Activated gamma-delta T cell treated with Interleukin-2 at 50 U/mL for 16 hours (primary cell): ENCODE measurements around the gene SUCLG2.
"Not testable (repeated sequence)": the region's sequence is repeated elsewhere in the genome, so short reads cannot be mapped to it uniquely, and the experiment has no call there.

Experiments
- DNase-seq: peaks from one replicate; pipeline ENCODE4 v3.0.0-alpha.2; 2020

The SUCLG2 gene

DNA sequence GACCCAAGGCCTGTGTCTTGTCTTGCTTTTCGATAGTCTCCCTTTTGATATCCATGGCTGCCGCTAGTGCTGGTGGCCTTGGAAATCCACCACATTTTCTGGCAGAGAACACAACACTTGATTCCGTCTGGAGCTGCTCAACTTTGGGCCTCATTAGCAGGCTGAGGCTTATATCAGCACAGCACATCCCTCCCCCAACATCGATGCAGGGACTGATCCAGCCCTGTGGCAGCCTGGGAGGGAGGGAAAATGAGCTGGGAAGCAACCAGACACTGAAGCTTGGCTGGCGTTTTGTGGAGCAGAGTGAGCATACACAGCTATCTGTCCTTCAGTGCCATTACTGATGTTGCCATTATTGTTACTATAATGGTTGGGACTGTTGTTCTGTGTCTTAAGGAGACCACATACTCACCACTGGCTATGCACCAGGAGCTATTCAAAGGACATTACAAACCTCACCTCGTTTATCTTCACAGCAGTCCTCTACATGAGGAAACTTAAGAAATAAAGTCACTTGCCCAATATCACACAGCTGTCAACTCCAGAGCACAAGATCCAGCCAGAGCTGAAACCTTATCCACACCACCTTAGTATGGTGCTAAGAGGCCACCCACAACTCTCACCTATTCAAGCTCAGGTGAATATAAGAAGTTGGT is 102.9 kb downstream of the SUCLG2 start:
- no peak for DNase-seq

DNA sequence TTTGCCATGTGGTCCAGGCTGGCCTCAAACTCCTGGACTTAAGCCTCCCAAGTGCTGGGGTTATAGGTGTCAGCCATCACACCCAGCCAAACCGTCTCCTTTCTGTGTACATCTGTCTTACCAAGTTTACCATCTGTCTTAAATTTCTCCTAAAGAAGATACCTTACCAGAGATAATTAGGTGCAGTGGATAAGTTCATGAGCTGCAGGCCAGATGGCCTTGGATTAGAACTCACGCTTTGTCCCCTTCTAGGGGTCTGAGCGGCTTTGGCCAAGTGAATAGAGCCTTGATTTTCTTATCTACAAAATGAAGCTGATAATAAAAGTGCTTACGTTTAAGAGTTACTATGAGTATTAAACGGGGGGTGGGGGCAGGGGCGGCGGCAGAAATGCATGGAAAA is 103.9 kb downstream of the SUCLG2 start:
- no peak for DNase-seq

DNA sequence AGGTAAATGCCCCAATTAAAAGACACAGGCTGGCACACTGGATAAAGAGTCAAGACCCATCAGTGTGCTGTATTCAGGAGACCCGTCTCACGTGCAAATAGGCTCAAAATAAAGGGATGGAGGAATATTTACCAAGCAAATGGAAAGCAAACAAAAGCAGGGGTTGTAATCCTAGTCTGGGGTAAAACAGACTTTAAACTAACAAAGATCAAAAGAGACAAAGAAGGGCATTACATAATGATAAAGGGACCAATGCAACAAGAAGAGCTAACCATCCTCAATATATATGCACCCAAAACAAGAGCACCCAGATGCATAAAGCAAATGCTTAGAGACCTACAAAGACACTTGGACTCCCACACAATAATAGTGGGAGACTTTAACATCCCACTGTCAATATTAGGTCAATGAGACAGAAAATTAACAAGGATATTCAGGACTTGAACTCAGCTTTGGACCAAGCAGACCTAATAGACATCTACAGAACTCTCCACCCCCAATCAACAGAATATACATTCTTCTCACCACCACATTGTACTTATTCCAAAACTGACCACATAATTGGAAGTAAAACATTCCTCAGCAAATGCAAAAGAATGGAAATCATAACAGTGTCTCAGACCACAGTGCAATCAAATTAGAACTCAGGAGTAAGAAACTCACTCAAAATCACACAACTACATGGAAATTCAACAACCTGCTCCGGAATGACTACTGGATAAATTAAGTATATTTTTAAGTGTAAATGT is 111.7 kb downstream of the SUCLG2 start:
- not testable (repeated sequence) for DNase-seq

DNA sequence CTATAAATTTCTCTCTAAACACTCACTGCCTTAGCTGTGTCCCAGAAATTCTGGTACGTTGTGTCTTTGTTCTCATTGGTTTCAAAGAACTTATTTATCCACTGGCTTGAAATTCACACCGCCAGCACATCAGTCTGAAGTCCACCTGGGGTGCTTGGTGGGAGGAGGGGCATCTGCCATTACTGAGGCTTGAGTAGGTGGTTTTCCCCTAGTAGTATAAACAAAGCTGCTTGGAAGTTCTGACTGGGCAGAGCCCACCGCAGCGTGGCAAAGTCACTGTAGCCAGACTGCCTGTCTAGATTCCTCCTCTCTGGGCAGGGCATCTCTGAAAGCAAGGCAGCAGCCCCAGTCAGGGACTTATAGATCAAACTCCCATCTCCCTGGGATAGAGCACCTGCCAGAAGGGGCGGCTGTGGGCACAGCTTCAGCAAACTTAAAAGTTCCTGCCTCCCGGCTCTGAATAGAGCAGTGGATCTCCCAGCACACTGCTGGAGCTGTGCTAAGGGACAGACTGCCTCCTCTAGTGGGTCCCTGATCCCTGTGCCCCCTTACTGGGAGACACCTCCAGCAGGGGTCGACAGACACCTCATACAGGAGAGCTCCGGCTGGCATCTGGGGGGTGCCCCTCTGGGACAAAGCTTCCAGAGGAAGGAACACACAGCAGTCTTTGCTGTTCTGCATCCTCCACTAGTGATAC is 114.1 kb downstream of the SUCLG2 start:
- DNase-seq, result no peak

DNA sequence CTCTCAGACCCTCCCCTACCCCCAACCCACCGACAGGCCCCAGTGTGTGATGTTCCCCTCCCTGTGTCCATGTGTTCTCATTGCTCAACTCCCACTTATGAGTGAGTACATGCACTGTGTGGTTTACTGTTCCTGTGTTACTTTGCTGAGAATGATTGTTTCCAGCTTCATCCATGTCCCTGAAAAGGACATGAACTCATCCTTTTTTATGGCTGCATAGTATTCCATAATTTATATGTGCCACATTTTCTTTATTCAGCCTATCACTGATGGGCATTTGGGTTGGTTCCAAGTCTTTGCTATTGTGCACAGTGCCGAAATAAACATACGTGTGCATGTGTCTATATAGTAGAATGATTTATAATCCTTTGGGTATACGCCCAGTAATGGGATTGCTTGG is 117.2 kb downstream of the SUCLG2 start:
- DNase-seq, result not testable (repeated sequence)

DNA sequence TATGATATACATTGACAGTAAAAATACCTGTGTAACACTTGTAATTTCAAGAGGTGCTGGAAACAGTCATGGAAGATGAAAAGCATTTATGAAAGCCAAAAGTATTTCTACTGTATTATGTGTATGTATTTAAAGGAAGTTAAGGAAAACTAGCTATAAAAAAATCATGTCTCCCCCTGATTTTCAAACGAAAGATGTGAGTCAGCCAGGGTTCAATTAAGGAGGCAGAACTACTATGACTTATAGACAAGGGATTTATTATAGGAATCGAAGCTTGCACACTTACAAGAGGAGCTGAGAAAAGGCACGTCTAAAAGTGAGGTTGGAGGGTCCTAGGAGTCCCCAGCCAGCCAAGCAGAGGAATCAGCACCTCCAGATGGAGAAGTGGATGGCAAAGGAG is 119.4 kb downstream of the SUCLG2 start:
- no peak for DNase-seq

DNA sequence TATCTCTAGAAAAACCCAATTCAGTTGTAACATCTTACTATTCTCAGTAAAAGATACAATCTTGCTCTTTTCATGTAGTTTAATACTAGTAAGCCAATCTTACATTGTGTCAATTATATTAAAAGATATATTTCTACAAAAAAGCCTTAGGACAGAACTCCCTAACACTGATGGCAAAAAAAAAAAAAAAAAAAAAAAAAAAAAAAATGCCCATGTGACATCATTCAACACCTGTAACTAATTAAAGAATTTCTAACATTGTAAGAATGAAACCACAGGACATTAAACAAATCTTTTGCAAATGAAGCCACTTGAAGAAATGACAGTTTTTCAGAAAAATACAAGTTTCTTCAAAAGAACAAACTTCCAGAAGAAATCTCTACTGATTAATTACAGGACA is 119.8 kb downstream of the SUCLG2 start:
- DNase-seq, result no peak

DNA sequence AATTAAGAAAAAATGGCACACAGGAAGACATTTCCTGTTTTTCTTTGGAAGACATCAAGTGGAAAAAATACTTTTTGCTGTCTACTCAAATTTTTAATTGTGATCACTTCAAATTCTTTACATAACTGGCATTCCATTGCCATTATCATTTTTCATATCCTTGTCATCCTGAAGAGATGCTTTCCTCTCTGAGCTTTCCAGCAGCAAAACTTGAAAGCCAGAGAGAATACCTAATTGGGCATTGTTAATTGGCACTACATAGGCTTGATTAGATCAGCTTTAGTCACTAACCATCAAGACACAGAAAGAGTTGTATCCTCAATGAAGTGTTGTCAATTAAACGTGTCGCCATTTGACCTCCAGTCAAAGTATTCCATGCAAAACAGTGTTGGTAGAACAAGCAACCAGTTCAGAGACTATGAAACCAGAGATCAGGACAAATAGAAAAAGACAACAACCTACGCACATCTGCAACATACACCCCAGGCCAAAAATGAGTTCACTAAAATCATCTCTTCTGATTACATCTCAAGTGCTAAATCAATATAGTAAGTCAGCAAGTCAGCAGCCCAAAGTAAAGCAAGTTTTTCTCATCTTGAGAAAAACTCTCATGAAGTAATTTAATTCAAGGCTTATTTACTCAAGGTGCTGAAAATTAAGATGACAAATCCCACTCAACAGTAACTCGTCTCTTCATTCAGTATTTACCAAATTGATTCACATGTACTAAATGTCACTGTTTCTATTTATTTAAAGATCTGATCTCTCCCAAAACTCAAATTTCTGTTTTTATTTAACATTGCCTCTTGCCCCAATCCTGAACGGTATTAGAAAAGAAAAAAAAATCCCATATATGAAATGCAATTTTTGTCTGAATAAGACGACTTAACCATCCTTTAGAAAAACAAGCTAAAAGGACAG is 123.0 kb downstream of the SUCLG2 start:
- no peak for DNase-seq

DNA sequence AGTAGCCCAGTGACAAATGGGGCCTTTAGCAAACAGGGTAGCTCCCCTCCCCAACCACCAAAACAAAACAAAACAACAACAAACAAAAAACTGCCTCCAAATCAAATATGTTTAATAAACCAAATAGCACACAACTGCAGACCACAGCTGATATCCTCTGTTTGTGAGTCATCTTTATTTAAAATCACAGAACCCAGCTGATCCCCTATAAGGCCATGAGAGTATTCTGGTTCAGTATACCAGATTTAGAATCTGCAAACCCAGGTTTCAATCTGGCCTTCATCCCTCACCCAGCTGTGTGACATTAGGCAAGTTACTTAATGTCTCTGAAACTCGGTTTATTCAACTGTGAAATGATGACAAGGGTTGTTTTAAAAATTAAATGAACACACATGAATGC is 124.5 kb downstream of the SUCLG2 start:
- no peak for DNase-seq

DNA sequence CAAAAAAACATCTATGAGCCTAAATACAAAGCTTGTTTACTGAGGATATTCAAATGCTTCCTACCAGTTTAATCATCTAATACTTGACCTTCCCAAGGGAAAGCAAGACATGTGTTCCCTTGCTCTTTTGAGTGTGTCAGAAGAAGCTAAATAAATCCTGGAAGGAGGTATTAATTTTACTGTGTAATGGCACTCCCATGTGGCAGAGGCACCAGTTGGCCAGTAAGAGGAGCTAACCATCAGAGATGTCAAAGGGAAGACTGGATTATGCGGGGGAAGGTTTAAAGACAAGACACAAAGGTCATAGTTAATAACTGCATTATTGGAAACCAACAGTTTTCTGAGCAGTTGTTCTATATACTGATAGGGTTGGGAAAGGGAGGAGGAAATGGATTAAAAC is 125.1 kb downstream of the SUCLG2 start:
- no peak for DNase-seq

DNA sequence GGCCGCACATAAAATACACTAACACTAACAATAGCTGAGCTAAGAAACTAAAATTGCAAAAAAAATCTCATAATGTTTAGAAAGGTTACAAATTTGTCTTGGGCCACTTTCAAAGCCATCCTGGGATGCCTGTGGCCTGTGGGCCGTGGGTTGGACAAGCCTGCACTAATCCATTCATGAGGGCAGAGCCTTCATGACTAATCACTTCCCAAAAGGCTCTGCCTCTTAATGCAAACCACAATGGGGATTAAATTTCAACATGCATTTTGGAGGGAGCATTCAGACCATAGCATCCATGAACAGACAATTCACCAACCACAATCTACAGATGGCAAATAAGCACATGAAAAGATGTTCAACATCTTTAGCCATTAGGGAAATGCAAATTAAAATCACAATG is 128.2 kb downstream of the SUCLG2 start:
- no peak for DNase-seq

DNA sequence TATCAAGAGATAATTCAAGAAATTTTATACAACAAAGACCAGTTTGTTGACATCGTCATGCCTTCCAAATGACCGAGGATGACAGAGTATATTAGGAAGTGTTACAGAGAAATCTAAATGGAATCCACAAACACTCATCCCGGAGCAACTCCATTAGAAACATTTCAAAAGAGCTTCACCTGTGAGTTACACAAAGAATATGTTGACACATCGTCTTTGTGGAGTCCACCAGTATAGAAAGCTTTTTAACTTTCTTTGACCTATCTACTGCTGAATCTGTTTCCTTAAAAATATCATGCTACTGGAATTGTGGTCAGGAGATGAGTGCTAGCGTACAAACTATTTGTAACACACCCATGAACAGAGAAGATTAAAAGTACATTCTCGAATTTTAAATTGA is 130.4 kb downstream of the SUCLG2 start:
- no peak for DNase-seq

DNA sequence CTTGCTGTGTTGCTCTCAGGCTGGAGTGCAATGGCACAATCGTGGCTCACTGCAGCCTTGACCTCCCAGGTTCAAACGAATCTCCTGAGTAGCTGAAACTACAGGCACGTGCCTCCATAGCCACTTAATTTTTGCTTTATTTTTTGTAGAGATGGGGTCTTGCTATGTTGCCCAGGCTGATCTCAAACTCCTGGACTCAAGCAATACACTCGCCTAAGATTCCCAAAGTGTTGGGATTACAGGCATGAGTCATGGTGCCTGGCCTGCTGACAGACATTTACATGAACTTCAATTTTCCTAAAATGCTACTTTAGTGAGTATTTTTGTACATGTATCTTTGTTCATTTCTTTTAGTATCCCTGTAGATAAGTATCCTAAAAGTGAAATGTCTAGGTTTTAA is 132.3 kb downstream of the SUCLG2 start:
- no peak for DNase-seq

DNA sequence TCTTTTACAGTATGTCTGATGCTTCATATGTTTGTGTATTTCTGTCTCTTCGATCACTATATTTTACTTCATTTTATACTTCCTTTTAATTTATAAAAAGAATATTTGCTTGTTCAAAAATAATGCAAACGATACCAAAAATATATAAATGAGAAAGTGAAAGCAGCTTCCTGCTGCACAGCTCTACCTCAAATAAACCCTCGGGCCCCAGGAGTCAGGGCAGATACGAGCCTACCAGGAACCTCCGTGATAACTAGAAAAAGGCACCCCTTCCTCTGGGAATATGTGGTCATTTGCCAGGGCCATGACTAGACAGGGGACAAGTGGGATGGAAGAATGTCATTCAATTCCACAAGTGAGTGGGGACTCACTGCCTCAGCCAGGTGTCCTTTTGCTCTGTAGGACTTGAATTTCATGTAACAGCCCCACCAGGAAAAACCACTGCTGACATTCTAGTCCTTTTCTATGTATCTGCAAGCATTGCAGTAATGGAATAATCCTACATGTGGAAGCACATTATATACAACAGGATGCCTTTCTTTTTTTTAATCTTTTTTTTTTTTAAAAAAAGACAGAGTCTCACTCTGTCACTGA is 133.3 kb downstream of the SUCLG2 start:
- no peak for DNase-seq

DNA sequence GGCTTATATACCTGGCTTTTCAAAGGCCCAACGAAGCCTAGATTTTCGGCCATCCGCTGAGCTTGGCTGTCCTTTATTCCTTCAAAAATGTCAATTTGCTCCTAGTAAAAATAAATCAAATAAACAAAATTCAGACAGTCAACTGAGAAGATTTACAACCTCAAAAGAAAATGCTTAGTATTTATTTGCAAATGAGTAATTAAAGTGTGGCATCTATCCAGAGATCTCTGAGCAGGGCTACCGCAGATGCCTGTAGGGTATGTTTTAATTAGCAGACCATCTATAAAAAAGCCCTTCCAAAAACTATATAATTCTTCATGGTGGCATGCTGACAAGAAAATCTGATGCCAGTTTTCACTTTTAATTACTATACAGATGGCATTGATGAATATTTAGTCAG is 136.2 kb downstream of the SUCLG2 start:
- DNase-seq, result no peak

DNA sequence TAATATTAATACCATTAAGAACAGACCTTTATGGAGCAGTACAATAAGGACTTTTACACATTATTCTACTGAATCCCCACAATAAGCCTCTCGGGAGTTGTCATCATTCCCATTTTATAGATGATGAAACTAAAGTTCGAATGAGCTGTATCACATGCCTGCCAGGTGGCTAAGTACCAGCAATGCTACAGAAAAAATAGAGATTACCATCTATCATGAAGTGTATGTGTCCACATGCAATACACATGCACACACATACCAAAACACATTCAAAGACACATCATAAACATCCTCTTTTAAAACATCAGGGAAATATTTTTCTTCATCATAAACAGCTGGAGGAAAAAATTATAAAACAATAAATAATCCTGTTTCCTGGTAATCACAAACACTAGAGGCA is 136.6 kb downstream of the SUCLG2 start:
- DNase-seq, result no peak

DNA sequence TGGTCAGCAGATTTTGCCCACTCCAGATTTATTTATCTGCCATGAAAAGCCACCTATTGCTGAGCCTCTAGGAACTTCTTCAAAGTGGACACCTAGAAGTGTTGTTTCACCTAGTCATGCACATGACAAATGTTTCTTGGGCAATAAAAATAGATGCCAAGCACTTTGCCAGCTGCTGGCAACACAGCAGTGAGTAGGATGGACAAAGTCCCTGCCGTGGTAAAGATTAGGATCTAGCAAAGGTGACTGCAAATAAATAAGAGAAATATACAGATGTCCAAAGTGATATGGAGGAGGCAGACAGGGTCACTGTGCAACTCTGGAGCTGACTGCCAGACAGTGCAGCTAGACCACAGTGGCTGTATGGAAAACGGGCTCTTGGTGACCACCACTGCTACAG is 137.9 kb downstream of the SUCLG2 start:
- no peak for DNase-seq

DNA sequence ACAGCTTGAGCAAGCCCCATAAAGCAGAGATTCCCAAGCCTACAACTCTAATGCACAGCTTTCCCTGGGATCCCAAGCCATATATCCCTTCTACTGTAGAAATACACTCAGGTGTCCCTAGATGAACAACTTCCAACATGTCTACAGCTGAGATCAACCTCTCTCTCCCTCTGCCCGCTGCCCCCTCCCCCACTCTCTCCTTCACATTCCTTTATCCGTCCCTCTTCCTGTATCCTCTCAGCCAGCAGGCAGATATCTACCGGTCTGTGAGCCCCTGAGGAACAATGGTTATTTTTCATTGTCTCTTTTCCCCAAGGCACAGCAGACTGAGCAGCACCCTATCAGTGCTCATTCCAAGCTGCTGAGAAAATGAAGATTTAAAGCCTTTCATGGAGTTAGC is 138.6 kb downstream of the SUCLG2 start:
- DNase-seq, result no peak

DNA sequence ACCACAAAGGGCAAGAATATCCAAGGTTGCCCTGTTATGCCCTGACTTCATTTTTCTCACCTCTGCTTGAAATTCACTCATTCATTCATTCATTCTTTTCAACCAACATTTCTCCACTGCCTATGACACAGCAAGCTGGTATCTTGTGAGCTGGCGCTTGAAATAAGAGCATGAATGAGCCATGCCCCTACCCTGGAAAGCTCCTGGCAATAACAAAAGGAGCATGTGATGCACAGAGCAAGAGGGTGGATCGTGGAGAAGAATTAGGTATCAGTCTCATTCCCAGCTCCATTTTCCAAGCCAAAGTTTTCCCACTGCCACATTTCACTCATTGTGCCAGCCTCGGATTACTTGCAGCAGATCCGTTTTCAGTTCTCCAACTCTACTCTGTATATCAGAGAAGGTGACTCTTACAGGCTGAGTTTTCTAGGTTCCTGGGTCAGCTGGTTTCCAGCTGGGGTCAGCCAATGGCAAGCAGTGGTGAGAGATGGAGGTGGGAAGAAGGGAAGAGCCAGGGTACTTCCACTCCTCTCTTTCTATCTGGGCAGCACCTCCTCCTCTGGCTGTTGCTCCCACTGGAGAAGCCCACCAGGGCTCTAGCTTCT is 144.8 kb downstream of the SUCLG2 start:
- no peak for DNase-seq

DNA sequence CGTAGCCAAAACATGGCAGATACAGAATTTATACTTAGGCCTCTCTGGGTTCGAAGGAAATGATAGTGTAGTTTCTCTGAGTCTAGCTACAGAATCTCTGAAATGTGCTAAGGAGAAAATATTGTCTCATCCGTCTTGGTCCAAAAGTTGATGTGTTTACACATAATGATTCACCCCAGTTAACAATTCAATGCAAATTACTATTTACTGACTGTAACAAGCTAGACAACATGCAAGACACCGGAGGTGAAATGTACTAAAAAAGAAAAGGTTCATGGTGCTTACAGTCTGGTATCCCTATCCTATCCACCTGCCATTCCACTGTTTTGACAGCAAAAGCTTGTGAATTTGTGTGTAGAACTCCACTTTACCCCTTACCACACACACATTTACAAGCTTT is 146.8 kb downstream of the SUCLG2 start:
- no peak for DNase-seq

DNA sequence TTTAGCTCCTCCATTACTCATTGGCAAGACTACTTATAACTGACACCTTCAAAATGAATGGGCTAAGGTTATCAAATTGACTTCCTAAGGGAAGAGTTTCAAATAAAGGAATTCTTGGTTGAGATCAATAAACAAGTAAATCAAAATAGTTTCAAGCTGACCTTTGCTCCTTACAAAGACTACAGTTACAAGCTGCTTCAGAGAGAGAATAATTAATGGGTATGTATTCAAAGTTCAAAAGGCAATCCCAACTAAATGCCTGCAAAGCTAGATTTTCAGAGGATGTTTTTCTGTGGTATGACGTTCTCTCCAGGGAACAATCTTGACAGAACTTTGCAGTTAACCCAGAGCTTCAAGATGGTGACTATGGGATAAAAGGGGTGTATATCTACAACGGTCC is 153.7 kb downstream of the SUCLG2 start:
- no peak for DNase-seq

DNA sequence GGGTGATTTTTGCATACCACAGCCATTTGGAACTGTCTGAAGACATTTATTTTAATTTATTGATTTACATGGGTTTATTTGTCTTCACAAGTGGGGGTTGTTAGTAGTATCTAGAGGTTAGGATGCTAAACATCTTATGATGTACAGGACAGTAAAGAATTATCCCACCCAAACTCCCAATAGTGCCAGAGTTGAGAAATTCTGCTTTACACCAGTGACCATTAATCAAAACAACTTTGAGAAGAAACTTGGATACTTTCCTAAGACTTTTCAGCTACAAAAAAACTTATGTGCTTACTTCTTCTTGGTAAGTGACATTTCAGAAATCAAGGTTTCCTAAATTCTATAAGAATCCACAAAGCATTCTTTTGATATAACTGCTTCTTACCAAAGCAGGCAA is 156.7 kb downstream of the SUCLG2 start:
- DNase-seq, result no peak
